ENCODE data around the gene SPG11. TPM values are rescaled to one million over a fixed set of nuclear protein-coding genes. Genes with fewer than 3 reads are reported as not detected.
"Not testable (repeated sequence)": the region's sequence is repeated elsewhere in the genome, so short reads cannot be mapped to it uniquely, and the experiment has no call there.

Gene SPG11
- total RNA-seq, 5 donors from 2014 or later (not counting 1 experiment from before 2014, with no cell fraction given) = 108 to 124 (median 118) TPM

DNA sequence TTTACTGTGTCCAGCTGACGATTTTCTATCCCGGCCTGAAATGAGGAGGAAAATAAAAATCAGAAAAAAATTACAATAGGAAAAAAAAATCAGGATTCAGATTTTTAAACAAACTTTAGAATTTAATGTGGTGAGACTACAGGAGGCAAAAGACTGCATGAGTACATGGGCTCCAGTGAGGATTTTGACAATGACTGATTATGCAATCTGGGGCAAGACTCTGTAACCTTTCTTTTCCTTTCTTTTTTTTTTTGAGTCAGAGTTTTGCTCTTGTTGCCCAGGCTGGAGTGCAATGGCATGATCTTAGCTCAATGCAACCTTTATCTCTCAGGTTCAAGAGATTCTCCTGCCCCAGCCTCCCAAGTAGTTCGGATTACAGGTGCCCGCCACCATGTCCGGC is 29.9 kb downstream of the SPG11 start:
- Histone ChIP-seq H3K4me3 (ENCODE audit: control insufficient read depth in 1 of 2, extremely low read depth in 1 of 2, low read length in 1 of 2) (no peak overlapping the region), H3K36me3 (ENCODE audit: control insufficient read depth in 2 of 2, extremely low read depth in 1 of 2, insufficient read depth in 1 of 2, low read length in 1 of 2) (peaks cover 14 to 56% of the 10 kb centered on the region in 2 donors), H3K27me3 (replicated peaks in 1 of 2; ENCODE audit: control insufficient read depth in 2 of 2, extremely low read depth in 1 of 2, insufficient read depth in 2 of 2, low read length in 1 of 2) (no peaks in the 10 kb centered on the region), H3K9me3 (no peaks in the 10 kb centered on the region), H3K4me1 (ENCODE audit: control insufficient read depth in 1 of 2, extremely low read depth in 1 of 2, insufficient read depth in 2 of 2, low read length in 2 of 2) (no peaks in the 10 kb centered on the region), H3K27ac (ENCODE audit: low read length) (no peak overlapping the region)
- Mint-ChIP-seq H3K27me3 (no peaks in the 10 kb centered on the region), H3K4me3 (peak overlapping the region in 1 of 3 donors; percentile 34), H3K36me3 (peaks cover 37% of the 10 kb centered on the region), H3K4me1 (peaks cover 0 to 13% (median 10%) of the 10 kb centered on the region in 3 donors), H3K27ac (peak overlapping the region; percentile 83 to 84), H3K9me3 (no peaks in the 10 kb centered on the region)
- ChIA-PET CTCF (interaction anchor here in 1 of 2 donors (0.6 to 0.8 kb wide), 3 partner anchors 19 to 126 kb away, joined by 4 to 5 read pairs (median 4); no protein-coding TSS in a partner anchor), POLR2A (no interaction called here)
- WGBS (ENCODE audit: insufficient coverage) = no CpG with 5 or more reads among the region's 5 CpGs
- ATAC-seq (replicated peaks in 1 of 4) (no peak), DNase-seq (no peak)

DNA sequence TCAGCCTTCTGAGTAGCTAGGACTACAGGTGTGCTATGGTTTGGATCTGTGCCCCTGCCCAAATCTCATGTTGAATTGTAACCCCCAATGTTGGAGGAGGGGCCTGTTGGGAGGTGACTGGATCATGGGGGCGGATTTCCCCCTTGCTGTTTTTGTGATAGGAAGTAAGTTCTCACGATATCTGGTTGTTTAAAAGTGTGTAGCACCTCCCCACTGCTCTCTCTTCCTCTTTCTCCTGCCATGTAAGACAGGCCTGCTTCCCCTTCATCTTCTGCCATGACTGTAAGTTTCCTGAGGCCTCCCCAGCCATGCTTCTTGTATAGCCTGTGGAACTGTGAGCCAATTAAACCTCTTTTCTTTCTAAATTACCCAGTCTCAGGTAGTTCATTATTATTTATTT is 38.2 kb downstream of the SPG11 start:
- H3K4me3 ChIP-seq (ENCODE audit: control insufficient read depth in 1 of 2, extremely low read depth in 1 of 2, low read length in 1 of 2); H3K27me3 Mint-ChIP-seq; H3K4me1 ChIP-seq (ENCODE audit: control insufficient read depth in 1 of 2, extremely low read depth in 1 of 2, insufficient read depth in 2 of 2, low read length in 2 of 2); H3K9me3 Mint-ChIP-seq; H3K9me3 ChIP-seq; ATAC-seq (replicated peaks in 1 of 4); H3K4me3 Mint-ChIP-seq; H3K4me1 Mint-ChIP-seq; H3K27ac ChIP-seq (ENCODE audit: low read length); H3K27me3 ChIP-seq (replicated peaks in 1 of 2; ENCODE audit: control insufficient read depth in 2 of 2, extremely low read depth in 1 of 2, insufficient read depth in 2 of 2, low read length in 1 of 2); DNase-seq: not testable (repeated sequence)
- peak overlapping the region in 1 of 2 donors; percentile 55 for H3K27ac Mint-ChIP-seq
- H3K36me3 ChIP-seq (ENCODE audit: control insufficient read depth in 2 of 2, extremely low read depth in 1 of 2, insufficient read depth in 1 of 2, low read length in 1 of 2) = peaks cover 9 to 63% of the 10 kb centered on the region in 2 donors
- WGBS (ENCODE audit: insufficient coverage) = no CpG with 5 or more reads among the region's 2 CpGs
- H3K36me3 Mint-ChIP-seq = peaks cover 60% of the 10 kb centered on the region
- ChIA-PET POLR2A (interaction anchor here in 1 of 2 donors (0.7 kb wide), 1 partner anchor 13 kb away, joined by 6 read pairs; no protein-coding TSS in a partner anchor), CTCF (interaction anchor here in 1 of 2 donors (0.6 kb wide), 1 partner anchor 29 kb away, joined by 6 read pairs; no protein-coding TSS in a partner anchor)

DNA sequence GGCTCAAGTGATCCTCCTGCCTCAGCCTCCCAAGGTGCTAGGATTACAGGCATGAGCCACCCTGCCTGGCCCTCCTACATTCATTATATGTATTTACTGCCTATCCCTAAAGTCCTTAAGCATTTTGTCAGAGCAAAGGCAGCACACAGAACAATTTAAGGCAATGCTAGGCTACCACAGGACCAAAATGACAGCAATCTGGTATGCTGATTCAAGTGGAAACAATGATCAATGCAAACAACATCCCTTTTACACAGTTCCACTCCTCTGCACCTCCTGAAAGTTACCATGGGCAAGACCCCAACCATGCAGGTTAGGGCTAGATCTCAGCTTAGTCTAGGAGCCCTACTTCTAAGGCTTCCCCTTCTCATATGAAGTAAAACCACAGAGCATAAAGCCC is 40.3 kb downstream of the SPG11 start:
- DNase-seq = no peak
- Histone ChIP-seq H3K27me3 (replicated peaks in 1 of 2; ENCODE audit: control insufficient read depth in 2 of 2, extremely low read depth in 1 of 2, insufficient read depth in 2 of 2, low read length in 1 of 2) (no peaks in the 10 kb centered on the region), H3K4me3 (ENCODE audit: control insufficient read depth in 1 of 2, extremely low read depth in 1 of 2, low read length in 1 of 2) (no peak overlapping the region), H3K27ac (ENCODE audit: low read length) (no peak overlapping the region), H3K4me1 (ENCODE audit: control insufficient read depth in 1 of 2, extremely low read depth in 1 of 2, insufficient read depth in 2 of 2, low read length in 2 of 2) (no peaks in the 10 kb centered on the region), H3K36me3 (ENCODE audit: control insufficient read depth in 2 of 2, extremely low read depth in 1 of 2, insufficient read depth in 1 of 2, low read length in 1 of 2) (peaks cover 5 to 59% of the 10 kb centered on the region in 2 donors), H3K9me3 (no peaks in the 10 kb centered on the region)
- H3K27ac Mint-ChIP-seq = peak overlapping the region; percentile 11 to 25
- H3K4me3 Mint-ChIP-seq = no peak overlapping the region
- CTCF ChIA-PET = no interaction called here
- peaks cover 63% of the 10 kb centered on the region for H3K36me3 Mint-ChIP-seq
- ATAC-seq (replicated peaks in 1 of 4) = no peak
- POLR2A ChIA-PET = no interaction called here
- H3K9me3 Mint-ChIP-seq = no peaks in the 10 kb centered on the region
- H3K27me3 Mint-ChIP-seq = no peaks in the 10 kb centered on the region
- H3K4me1 Mint-ChIP-seq = peaks cover 0 to 6% (median 4%) of the 10 kb centered on the region in 3 donors

DNA sequence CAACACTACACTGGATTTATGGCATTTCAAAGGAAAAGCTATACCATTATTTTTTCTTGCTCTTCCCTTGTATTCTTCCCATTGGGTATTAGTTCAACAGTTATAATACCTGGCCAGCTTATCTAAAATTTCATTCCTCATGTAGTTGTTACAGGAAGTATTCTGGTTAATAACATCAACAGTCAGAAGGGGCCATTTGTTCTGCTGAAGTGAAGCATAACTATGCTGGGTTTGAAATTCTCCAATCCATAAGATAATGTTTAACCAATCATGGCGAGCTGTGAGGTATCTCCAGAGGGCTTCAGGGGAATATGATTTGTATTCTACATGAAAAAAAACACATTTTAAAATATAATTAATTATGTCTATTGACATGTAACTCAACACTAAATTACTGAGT is 43.4 kb downstream of the SPG11 start:
- ATAC-seq (replicated peaks in 1 of 4) (no peak), DNase-seq (no peak)
- Mint-ChIP-seq H3K9me3 (no peaks in the 10 kb centered on the region), H3K27me3 (no peaks in the 10 kb centered on the region), H3K27ac (no peak overlapping the region), H3K4me3 (no peak overlapping the region), H3K36me3 (peaks cover 61% of the 10 kb centered on the region), H3K4me1 (peaks cover 0 to under 1% (median 0%) of the 10 kb centered on the region in 3 donors)
- POLR2A ChIA-PET = no interaction called here
- no peaks in the 10 kb centered on the region for H3K27me3 ChIP-seq (replicated peaks in 1 of 2; ENCODE audit: control insufficient read depth in 2 of 2, extremely low read depth in 1 of 2, insufficient read depth in 2 of 2, low read length in 1 of 2)
- H3K27ac ChIP-seq (ENCODE audit: low read length) = no peak overlapping the region
- WGBS (ENCODE audit: insufficient coverage) = no CpG with 5 or more reads among the region's 1 CpG
- no peaks in the 10 kb centered on the region for H3K9me3 ChIP-seq
- H3K36me3 ChIP-seq (ENCODE audit: control insufficient read depth in 2 of 2, extremely low read depth in 1 of 2, insufficient read depth in 1 of 2, low read length in 1 of 2) = peaks cover 5 to 56% of the 10 kb centered on the region in 2 donors
- H3K4me3 ChIP-seq (ENCODE audit: control insufficient read depth in 1 of 2, extremely low read depth in 1 of 2, low read length in 1 of 2) = no peak overlapping the region
- no peaks in the 10 kb centered on the region for H3K4me1 ChIP-seq (ENCODE audit: control insufficient read depth in 1 of 2, extremely low read depth in 1 of 2, insufficient read depth in 2 of 2, low read length in 2 of 2)
- CTCF ChIA-PET = interaction anchor here in 1 of 2 donors (0.7 kb wide), 1 partner anchor 41 kb away, joined by 3 read pairs; no protein-coding TSS in a partner anchor

- Histone ChIP-seq H3K9me3 (no peaks in the 10 kb centered on the region), H3K4me3 (ENCODE audit: control insufficient read depth in 1 of 2, extremely low read depth in 1 of 2, low read length in 1 of 2) (no peak overlapping the region), H3K4me1 (ENCODE audit: control insufficient read depth in 1 of 2, extremely low read depth in 1 of 2, insufficient read depth in 2 of 2, low read length in 2 of 2) (no peaks in the 10 kb centered on the region), H3K27ac (ENCODE audit: low read length) (no peak overlapping the region), H3K27me3 (replicated peaks in 1 of 2; ENCODE audit: control insufficient read depth in 2 of 2, extremely low read depth in 1 of 2, insufficient read depth in 2 of 2, low read length in 1 of 2) (no peaks in the 10 kb centered on the region), H3K36me3 (ENCODE audit: control insufficient read depth in 2 of 2, extremely low read depth in 1 of 2, insufficient read depth in 1 of 2, low read length in 1 of 2) (peaks cover 8 to 74% of the 10 kb centered on the region in 2 donors)
- H3K27ac Mint-ChIP-seq = no peak overlapping the region
- ChIA-PET POLR2A (no interaction called here), CTCF (no interaction called here)
- H3K4me3 Mint-ChIP-seq = no peak overlapping the region
- ATAC-seq (replicated peaks in 1 of 4) (no peak), DNase-seq (no peak)
- no peaks in the 10 kb centered on the region for H3K27me3 Mint-ChIP-seq
- H3K9me3 Mint-ChIP-seq = no peaks in the 10 kb centered on the region
- peaks cover 61% of the 10 kb centered on the region for H3K36me3 Mint-ChIP-seq
- 100% methylated on average over 2 of the region's 2 CpGs for WGBS (ENCODE audit: insufficient coverage)
- peaks cover 0 to 2% (median 0%) of the 10 kb centered on the region in 3 donors for H3K4me1 Mint-ChIP-seq
These were observed 46.5 kb downstream of the SPG11 start for GRCh38 chr15:44616974-44617373.

- ChIA-PET CTCF (interaction anchor here in 1 of 2 donors (0.6 kb wide), 1 partner anchor 276 kb away, joined by 3 read pairs; no protein-coding TSS in a partner anchor), POLR2A (interaction anchor here in 1 of 2 donors (0.6 kb wide), 3 partner anchors 61 to 109 kb away, joined by 3 read pairs; no protein-coding TSS in a partner anchor)
- H3K9me3 ChIP-seq = no peaks in the 10 kb centered on the region
- ATAC-seq (replicated peaks in 1 of 4) (no peak), DNase-seq (no peak)
- no peaks in the 10 kb centered on the region for H3K9me3 Mint-ChIP-seq
- no peak overlapping the region for H3K4me3 Mint-ChIP-seq
- H3K27ac Mint-ChIP-seq = peak overlapping the region in 1 of 2 donors; percentile 7
- no peaks in the 10 kb centered on the region for H3K27me3 ChIP-seq (replicated peaks in 1 of 2; ENCODE audit: control insufficient read depth in 2 of 2, extremely low read depth in 1 of 2, insufficient read depth in 2 of 2, low read length in 1 of 2)
- H3K36me3 Mint-ChIP-seq = peaks cover 55% of the 10 kb centered on the region
- H3K4me1 ChIP-seq (ENCODE audit: control insufficient read depth in 1 of 2, extremely low read depth in 1 of 2, insufficient read depth in 2 of 2, low read length in 2 of 2) = no peaks in the 10 kb centered on the region
- H3K27me3 Mint-ChIP-seq = no peaks in the 10 kb centered on the region
- no peak overlapping the region for H3K4me3 ChIP-seq (ENCODE audit: control insufficient read depth in 1 of 2, extremely low read depth in 1 of 2, low read length in 1 of 2)
- no peak overlapping the region for H3K27ac ChIP-seq (ENCODE audit: low read length)
- WGBS (ENCODE audit: insufficient coverage) = no CpG with 5 or more reads among the region's 1 CpG
- peaks cover 0 to 55% of the 10 kb centered on the region in 2 donors for H3K36me3 ChIP-seq (ENCODE audit: control insufficient read depth in 2 of 2, extremely low read depth in 1 of 2, insufficient read depth in 1 of 2, low read length in 1 of 2)
- no peaks in the 10 kb centered on the region for H3K4me1 Mint-ChIP-seq
These were observed 56.7 kb downstream of the SPG11 start for GRCh38 chr15:44606740-44607139.

All from T-cell (primary cell).